B cell (primary cell): ENCODE results near the gene NUP210L. TPM values are rescaled to one million over a fixed set of nuclear protein-coding genes. Genes with fewer than 3 reads are reported as not detected.
A peak's percentile ranks its signal among the peaks of the same experiment; 100 is the strongest.

Experiments
- ATAC-seq: fragments of 200-7000 bp; cut with Tn5 transposase; one replicate; pipeline ENCODE4 v1.10.0; 2021; ENCODE audit warnings: low read depth, mild to moderate bottlenecking, moderate number of reproducible peaks, moderate library complexity
- CTCF ChIA-PET: fragments of 350-600 bp; sonication (Branson Sonifier 250); formaldehyde crosslinking; loops from one replicate; lab custom pipeline; 2021; ENCODE audit warnings: antibody characterized with exemption, inconsistent platforms; lab: Charles Lee
- POLR2A ChIA-PET: fragments of 350-600 bp; sonication (Branson Sonifier 250); formaldehyde crosslinking; loops from one replicate; lab custom pipeline; 2021; ENCODE audit warnings: antibody characterized with exemption; lab: Charles Lee
- DNase-seq: peaks from one replicate; pipeline ENCODE4 v3.0.0; 2013
- H2AFZ ChIP-seq: 2 replicates; pipeline ENCODE4 v1.6.1; 2012; ENCODE audit warnings: mild to moderate bottlenecking, low read depth, low read length; ENCODE audit not compliant: insufficient read depth, poor library complexity, severe bottlenecking
- H3K27ac ChIP-seq, 2 donors: 1 replicate in 1 of 2; 2 replicates in 1 of 2; pipeline ENCODE4 v1.5.1; 2012 to 2013; ENCODE audit warnings: low read length in 2 of 2, mild to moderate bottlenecking in 2 of 2, moderate library complexity in 1 of 2
- H3K27me3 ChIP-seq, 4 experiments: fragments of 200-600 bp in 1 of 4; sonication (generic) in 1 of 4; replicated peaks in 1 of 4; 1 replicate in 2 of 4; 2 replicates in 2 of 4; pipeline versions ENCODE4 v1.6.1 to v1.7.0; 2013 to 2016; ENCODE audit warnings: low read length in 3 of 4, mild to moderate bottlenecking in 2 of 4, mixed read lengths in 1 of 4, moderate library complexity in 1 of 4; ENCODE audit not compliant: insufficient read depth in 4 of 4, control insufficient read depth in 3 of 4; ENCODE audit errors: control extremely low read depth in 1 of 4
- H3K36me3 ChIP-seq, 2 experiments: replicated peaks in 1 of 2; 1 replicate in 1 of 2; 2 replicates in 1 of 2; pipeline versions ENCODE4 v1.6.1 to v1.7.1; 2013; ENCODE audit warnings: low read length in 1 of 2; ENCODE audit not compliant: insufficient read depth in 2 of 2, control insufficient read depth in 1 of 2; ENCODE audit errors: control extremely low read depth in 1 of 2, extremely low read depth in 1 of 2
- H3K4me1 ChIP-seq, 2 donors: fragments of 200-600 bp in 1 of 2; sonication (generic) in 1 of 2; 1 replicate in 1 of 2; 2 replicates in 1 of 2; pipeline versions ENCODE4 v1.5.1 to v1.6.1; 2013 to 2017; ENCODE audit warnings: low read length in 2 of 2; ENCODE audit not compliant: control insufficient read depth in 2 of 2, insufficient read depth in 2 of 2
- H3K4me2 ChIP-seq: replicated peaks from 2 replicates; pipeline ENCODE3; 2012; ENCODE audit warnings: mild to moderate bottlenecking, low read depth, low read length; ENCODE audit not compliant: poor library complexity, severe bottlenecking
- H3K4me3 ChIP-seq, 5 experiments: fragments of 200-600 bp in 1 of 5; sonication (generic) in 1 of 5; 1 replicate in 3 of 5; 2 replicates in 2 of 5; pipeline versions ENCODE4 v1.5.1 to v1.7.0; 2011 to 2016; ENCODE audit warnings: low read length in 4 of 5, mild to moderate bottlenecking in 4 of 5, low read depth in 2 of 5, control low read depth in 1 of 5, moderate library complexity in 1 of 5; ENCODE audit not compliant: insufficient read depth in 1 of 5; ENCODE audit errors: control extremely low read depth in 1 of 5, extremely low read depth in 1 of 5
- H3K79me2 ChIP-seq: fragments of 200-600 bp; sonication (generic); one replicate; pipeline ENCODE4 v1.6.0; 2016; ENCODE audit warnings: low read length; ENCODE audit not compliant: control insufficient read depth, insufficient read depth
- H3K9ac ChIP-seq: fragments of 200-600 bp; sonication (generic); 2 replicates; pipeline ENCODE4 v1.6.1; 2017; ENCODE audit warnings: mild to moderate bottlenecking, low read length, moderate library complexity
- H3K9me3 ChIP-seq, 3 donors: one replicate each; pipeline versions ENCODE4 v1.6.1 to v1.7.1; 2013; ENCODE audit warnings: low read length in 2 of 3; ENCODE audit not compliant: control insufficient read depth in 2 of 3, insufficient read depth in 1 of 3; ENCODE audit errors: control extremely low read depth in 1 of 3
- H4K20me1 ChIP-seq: 2 replicates; pipeline ENCODE4 v1.6.0; 2012; ENCODE audit warnings: mild to moderate bottlenecking, low read length; ENCODE audit not compliant: insufficient read depth, control insufficient read depth, poor library complexity, severe bottlenecking
- H3K27ac Mint-ChIP-seq: one replicate; pipeline ENCODE4 v1.8.0; 2021; ENCODE audit warnings: mixed read lengths
- H3K27me3 Mint-ChIP-seq: one replicate; pipeline ENCODE4 v1.8.0; 2021; ENCODE audit warnings: mixed read lengths
- H3K4me1 Mint-ChIP-seq: one replicate; pipeline ENCODE4 v1.8.0; 2021; ENCODE audit warnings: mixed read lengths
- H3K4me3 Mint-ChIP-seq: one replicate; pipeline ENCODE4 v1.8.0; 2021; ENCODE audit warnings: mixed read lengths
- H3K9me3 Mint-ChIP-seq: one replicate; pipeline ENCODE4 v1.8.0; 2022; ENCODE audit warnings: mixed read lengths; ENCODE audit not compliant: insufficient read depth
- EZH2 ChIP-seq: IDR thresholded peaks from 2 replicates; pipeline ENCODE4 v1.6.1; 2012; ENCODE audit warnings: borderline replicate concordance, low read depth, mild to moderate bottlenecking, moderate library complexity, low read length; ENCODE audit not compliant: insufficient read depth, poor library complexity, severe bottlenecking
- WGBS: methylation state at CpG from one replicate; pipeline ENCODE4 v1.1.5; 2013; ENCODE audit warnings: missing lambda C conversion rate; ENCODE audit not compliant: insufficient coverage; 5-methylcytosine and 5-hydroxymethylcytosine counted together
- intact Hi-C: fragments of 100-400 bp; cut with micrococcal nuclease; formaldehyde crosslinking; loops from one replicate; pipeline ENCODE4 v1.10.0; 2022
- polyA plus RNA-seq: library from polyadenylated mRNA; depleted of rRNA; stranded (reverse); fragments of >200 nt; gene quantifications from 2 replicates; pipeline ENCODE4 v1.2.3, GENCODE V29; 2012
- total RNA-seq, 2 donors: library from RNA; stranded (reverse); fragments of 120-200 nt in 1 of 2; gene quantifications; 1 replicate in 1 of 2; 2 replicates in 1 of 2; pipeline versions ENCODE4 v1.2.3 to v1.2.4, GENCODE V29; 2013 to 2022
- TF ChIP-seq, protein P1 (sequence below): fragments of 200-600 bp; IDR thresholded peaks from one replicate; pipeline ENCODE4 v1.8.0; 2022; ENCODE audit warnings: antibody characterized with exemption, mild to moderate bottlenecking

Gene NUP210L
- total and polyA plus RNA-seq, 2 donors (not counting 1 experiment from before 2014, with no cell fraction given), result 0.04 to 0.20 TPM

DNA sequence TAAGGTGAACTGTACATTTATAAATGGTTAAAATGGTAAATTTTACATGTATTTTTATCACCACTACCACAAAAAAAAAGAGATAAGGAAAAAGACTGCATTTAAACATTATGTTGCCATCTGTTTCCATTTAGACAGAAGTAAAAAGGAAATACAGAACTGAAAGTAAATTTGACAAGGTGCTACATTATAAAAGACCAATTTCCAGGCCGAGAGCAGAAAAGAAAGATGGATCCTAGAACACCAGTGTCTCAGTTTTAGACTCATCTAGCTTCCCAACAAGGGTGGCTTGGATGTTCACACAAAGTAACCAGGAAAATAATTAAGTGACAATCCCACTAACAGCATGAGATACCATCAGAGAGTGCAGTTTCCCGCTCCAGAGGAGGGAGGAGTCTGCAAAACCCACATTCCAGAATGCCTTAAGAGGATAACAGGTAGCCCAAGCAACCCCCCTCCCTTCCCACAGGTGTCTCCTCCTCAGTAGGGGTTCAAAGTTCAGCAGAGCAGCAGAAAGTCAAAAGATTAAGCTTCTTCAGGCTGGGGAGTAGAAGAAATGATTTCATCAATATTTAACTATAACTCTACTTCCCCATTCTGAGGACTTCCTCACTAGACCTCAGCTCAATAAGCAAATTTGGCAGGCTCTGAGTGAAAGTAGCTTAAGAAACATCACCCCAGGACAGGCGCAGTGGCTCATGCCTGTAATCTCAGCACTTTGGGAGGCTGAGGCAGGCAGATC lies 25.2 kb upstream of the NUP210L start:
- no peaks in the 10 kb centered on the region for H3K9me3 ChIP-seq
- peaks cover 11 to 39% of the 10 kb centered on the region in 2 experiments for H3K36me3 ChIP-seq
- intact Hi-C loops, result loop anchor here (1.0 to 5.0 kb wide), 5 partner anchors 92 to 1677 kb away; partner anchors contain the start of genes ATP8B2, GON4L, HAX1 and RAB13
- CTCF ChIA-PET, result interaction anchor here (0.7 to 2.2 kb wide), 6 partner anchors 11 to 258 kb away, joined by 3 to 21 read pairs (median 4); partner anchors contain the start of genes GATAD2B and HAX1
- H3K4me3 ChIP-seq, result peak overlapping the region; percentile 47 to 75 (median 54)
- peak overlapping the region; percentile 24 for H2AFZ ChIP-seq
- no peaks in the 10 kb centered on the region for H3K27me3 ChIP-seq
- peaks cover 91% of the 10 kb centered on the region for H3K79me2 ChIP-seq
- no peak for TF ChIP-seq EZH2
- TF ChIP-seq, protein P1, sequence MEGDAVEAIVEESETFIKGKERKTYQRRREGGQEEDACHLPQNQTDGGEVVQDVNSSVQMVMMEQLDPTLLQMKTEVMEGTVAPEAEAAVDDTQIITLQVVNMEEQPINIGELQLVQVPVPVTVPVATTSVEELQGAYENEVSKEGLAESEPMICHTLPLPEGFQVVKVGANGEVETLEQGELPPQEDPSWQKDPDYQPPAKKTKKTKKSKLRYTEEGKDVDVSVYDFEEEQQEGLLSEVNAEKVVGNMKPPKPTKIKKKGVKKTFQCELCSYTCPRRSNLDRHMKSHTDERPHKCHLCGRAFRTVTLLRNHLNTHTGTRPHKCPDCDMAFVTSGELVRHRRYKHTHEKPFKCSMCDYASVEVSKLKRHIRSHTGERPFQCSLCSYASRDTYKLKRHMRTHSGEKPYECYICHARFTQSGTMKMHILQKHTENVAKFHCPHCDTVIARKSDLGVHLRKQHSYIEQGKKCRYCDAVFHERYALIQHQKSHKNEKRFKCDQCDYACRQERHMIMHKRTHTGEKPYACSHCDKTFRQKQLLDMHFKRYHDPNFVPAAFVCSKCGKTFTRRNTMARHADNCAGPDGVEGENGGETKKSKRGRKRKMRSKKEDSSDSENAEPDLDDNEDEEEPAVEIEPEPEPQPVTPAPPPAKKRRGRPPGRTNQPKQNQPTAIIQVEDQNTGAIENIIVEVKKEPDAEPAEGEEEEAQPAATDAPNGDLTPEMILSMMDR, result no peak
- 33% methylated on average over 2 of the region's 3 CpGs for WGBS
- H3K4me1 Mint-ChIP-seq, result peaks cover 76% of the 10 kb centered on the region
- peak overlapping the region; percentile 73 for H3K9ac ChIP-seq
- peak overlapping the region; percentile 86 for H3K4me3 Mint-ChIP-seq
- peak; percentile 51 for ATAC-seq
- H3K4me2 ChIP-seq, result peak overlapping the region; percentile 96
- H3K27ac ChIP-seq, result peak overlapping the region; percentile 69 to 94
- no peaks in the 10 kb centered on the region for H3K9me3 Mint-ChIP-seq
- DNase-seq, result peak; percentile 79
- no peaks in the 10 kb centered on the region for H3K27me3 Mint-ChIP-seq
- H3K27ac Mint-ChIP-seq, result peak overlapping the region; percentile 98
- POLR2A ChIA-PET, result interaction anchor here (0.6 to 1.8 kb wide), 6 partner anchors 41 to 428 kb away, joined by 3 to 10 read pairs (median 4); partner anchors contain the start of genes JTB, RPS27 and UBAP2L
- peaks cover 61% of the 10 kb centered on the region for H4K20me1 ChIP-seq
- H3K4me1 ChIP-seq, result peaks cover 63 to 72% of the 10 kb centered on the region in 2 donors
